Activated naive CD4-positive, alpha-beta T cell treated with Interleukin-2 at 50 U/mL for 16 hours (primary cell): Measurements from ENCODE around the gene KCTD15.

Experiments used
- DNase-seq: peaks from one replicate; pipeline ENCODE4 v3.0.0-alpha.2; 2020

The KCTD15 gene

GRCh38 chr19:33862981-33863380 is 66.3 kb downstream of the KCTD15 start:
- no peak for DNase-seq

- DNase-seq: no peak
Observed at GRCh38 chr19:33863436-33863835, 66.8 kb downstream of the KCTD15 start.

GRCh38 chr19:33864311-33864850 is 67.7 kb downstream of the KCTD15 start:
- no peak for DNase-seq

GRCh38 chr19:33865306-33865705 is 68.6 kb downstream of the KCTD15 start:
- no peak for DNase-seq
